RWPE1 (cell line): ENCODE measurements around the gene SETBP1.

Experiments
- CTCF ChIA-PET: fragments of 350-600 bp; sonication (Branson Sonifier 250); formaldehyde crosslinking; extraction: SDS; loops from one replicate; lab custom pipeline; 2021; lab: Yijun Ruan, JAX
- POLR2A ChIA-PET: fragments of 400-600 bp; formaldehyde crosslinking; extraction: SDS; loops from one replicate; lab custom pipeline; 2020; ENCODE audit warnings: antibody characterized with exemption; ENCODE audit not compliant: low non-redundant PET; lab: Yijun Ruan, JAX
- DNase-seq: peaks from one replicate; pipeline ENCODE4 v3.0.0; 2012; ENCODE audit warnings: low spot score
- H3K27ac ChIP-seq: fragments of 450-650 bp; 2 replicates; pipeline ENCODE4 v1.5.1; 2017
- TF ChIP-seq, protein P1 (sequence below): fragments of 450-650 bp; conservative IDR thresholded peaks from 2 replicates; pipeline ENCODE4 v1.5.1; 2017; ENCODE audit warnings: low read depth, mild to moderate bottlenecking

Gene SETBP1

DNA sequence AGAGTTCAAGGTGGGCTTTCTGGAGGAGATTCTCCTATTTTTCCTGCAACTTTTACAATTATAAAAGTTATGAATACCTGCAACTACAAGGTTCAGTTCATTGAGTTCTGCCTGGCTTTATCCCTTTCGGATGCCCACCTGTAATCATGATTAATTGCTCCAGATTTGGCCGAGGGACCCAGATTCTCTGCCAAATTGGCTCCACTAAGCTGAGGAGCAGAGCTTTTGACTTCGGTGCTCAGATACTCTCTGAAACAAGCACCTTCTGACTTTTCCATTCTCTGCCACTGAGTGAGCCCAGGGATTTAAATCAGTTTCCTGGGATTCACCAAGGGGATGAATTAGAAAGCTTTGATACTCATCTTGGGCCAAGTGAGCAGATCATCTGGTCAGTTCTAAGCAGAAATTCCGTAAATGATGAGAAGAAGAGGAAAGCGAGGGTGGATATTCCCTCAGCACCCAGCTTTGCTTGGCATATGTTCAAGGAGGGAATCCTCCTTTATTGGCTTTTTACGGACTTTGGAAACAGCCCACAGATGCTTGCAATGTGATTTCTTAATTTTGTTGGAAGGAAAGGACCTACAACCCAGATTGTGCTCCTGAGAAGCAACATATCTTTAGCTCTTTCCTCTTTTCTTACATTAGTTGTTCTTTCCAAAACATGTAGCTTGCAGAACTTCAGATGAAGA lies 179.2 kb downstream of the SETBP1 start:
- CTCF ChIA-PET = no interaction called here
- no peak for DNase-seq

DNA sequence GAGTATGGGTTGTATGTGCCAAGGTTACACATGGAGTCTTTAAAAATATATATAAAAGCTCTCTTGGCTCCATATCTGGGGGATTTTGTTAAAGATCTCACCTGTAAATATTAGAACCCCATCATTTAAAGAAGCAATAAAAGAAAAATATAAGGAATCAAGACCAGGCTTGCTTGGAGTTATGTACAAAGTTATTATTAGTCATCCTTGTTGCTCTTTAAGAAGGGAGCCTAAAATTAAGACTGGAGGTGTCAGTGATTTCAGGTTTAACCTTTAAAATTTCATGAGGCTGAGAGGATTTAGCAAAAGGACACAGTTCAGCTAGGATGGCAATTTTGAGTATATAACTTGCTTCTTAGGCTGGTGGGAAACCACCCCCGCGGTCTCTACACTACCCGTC lies 181.4 kb downstream of the SETBP1 start:
- no peak for DNase-seq
- H3K27ac ChIP-seq = no peak overlapping the region
- TF ChIP-seq, protein P1, sequence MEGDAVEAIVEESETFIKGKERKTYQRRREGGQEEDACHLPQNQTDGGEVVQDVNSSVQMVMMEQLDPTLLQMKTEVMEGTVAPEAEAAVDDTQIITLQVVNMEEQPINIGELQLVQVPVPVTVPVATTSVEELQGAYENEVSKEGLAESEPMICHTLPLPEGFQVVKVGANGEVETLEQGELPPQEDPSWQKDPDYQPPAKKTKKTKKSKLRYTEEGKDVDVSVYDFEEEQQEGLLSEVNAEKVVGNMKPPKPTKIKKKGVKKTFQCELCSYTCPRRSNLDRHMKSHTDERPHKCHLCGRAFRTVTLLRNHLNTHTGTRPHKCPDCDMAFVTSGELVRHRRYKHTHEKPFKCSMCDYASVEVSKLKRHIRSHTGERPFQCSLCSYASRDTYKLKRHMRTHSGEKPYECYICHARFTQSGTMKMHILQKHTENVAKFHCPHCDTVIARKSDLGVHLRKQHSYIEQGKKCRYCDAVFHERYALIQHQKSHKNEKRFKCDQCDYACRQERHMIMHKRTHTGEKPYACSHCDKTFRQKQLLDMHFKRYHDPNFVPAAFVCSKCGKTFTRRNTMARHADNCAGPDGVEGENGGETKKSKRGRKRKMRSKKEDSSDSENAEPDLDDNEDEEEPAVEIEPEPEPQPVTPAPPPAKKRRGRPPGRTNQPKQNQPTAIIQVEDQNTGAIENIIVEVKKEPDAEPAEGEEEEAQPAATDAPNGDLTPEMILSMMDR = no peak
- ChIA-PET POLR2A (no interaction called here), CTCF (interaction anchor here (0.6 kb wide), 1 partner anchor 154 kb away, joined by 3 read pairs; no protein-coding TSS in a partner anchor)

More for the DNA sequence above, 179.2 kb downstream of the SETBP1 start:
- TF ChIP-seq, protein P1 = no peak
- POLR2A ChIA-PET = no interaction called here
- no peak overlapping the region for H3K27ac ChIP-seq

DNA sequence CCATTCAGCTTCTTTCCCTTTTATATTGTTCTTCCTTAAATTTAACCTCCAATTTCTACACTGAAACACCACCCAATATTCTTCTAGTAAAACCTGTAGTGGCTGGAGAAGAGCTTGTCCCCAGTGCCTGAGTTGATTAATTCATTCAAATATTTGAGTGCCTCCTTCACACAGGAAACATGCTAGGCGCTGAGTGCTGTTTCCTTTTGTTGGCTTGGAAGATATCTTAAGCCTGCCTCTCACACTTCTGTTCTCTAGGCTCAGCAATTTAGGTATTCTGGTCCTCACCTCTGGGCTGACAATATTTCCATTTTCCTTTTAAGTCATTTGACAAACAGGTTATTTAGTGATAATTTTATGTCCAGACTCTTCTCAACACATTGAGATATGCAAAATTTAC lies 185.4 kb downstream of the SETBP1 start:
- TF ChIP-seq, protein P1 = no peak
- DNase-seq = no peak
- POLR2A ChIA-PET = no interaction called here
- CTCF ChIA-PET = no interaction called here
- no peak overlapping the region for H3K27ac ChIP-seq

DNA sequence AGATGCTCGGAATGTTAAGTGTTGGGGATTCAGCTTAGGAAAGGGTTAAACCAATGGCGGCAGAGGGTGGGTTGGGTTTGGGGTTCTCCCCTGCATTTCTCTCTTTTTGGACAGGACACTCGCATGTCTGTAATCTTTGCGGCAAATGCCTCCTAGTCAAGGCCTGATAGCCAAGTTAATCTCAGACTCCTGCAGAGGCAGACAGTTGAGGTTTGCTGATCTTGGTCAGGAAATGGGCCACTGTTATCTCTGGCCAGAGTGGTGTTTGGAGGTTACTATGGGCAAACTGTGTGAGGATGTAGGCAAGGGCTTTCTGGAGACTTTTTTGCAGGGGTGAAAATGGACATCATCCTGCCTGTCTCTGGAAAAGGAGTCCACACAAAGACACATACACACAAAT lies 188.8 kb downstream of the SETBP1 start:
- TF ChIP-seq, protein P1 = no peak
- ChIA-PET CTCF (no interaction called here), POLR2A (no interaction called here)
- no peak for DNase-seq
- H3K27ac ChIP-seq = no peak overlapping the region

DNA sequence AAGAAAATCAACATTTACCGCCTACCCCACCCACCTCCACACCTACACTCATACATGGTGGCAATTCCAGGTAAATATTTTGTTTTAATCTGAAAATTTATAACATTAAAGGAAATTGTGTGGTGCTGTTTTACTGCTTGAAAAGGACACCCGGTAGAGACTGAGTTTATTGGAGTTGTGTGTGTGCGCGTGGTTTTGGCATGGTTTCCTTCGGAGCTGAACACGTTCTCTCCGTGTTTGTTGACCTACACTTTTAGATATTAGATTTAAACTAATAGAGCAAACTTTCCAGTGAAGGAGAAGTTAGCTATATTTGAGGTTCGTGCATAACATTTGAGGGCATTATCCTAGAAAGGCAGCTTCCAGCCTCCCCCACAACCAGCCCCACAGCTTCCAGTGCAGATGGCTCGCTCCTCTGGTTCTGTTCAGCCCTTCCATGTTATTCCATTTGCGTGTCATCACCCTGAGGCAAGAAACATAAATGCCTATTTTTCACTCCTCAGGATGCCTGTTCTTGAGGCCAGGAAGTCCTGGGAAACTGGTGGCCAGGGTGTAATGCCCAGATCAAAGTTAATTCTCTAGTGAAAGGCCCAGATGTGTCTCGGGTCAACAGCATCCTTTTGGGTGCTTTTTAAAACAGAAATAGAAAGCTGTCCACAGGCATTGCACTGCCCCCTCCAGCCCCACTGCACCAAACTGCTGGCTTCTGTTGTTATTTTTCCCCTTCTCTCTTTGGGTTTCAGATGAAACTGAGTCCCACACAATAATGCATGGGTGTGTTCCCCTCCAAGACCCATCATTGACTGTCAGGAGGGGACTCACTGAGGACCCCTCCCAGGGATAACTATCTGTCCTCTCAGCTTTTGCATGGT lies 190.2 kb downstream of the SETBP1 start:
- ChIA-PET POLR2A (no interaction called here), CTCF (no interaction called here)
- TF ChIP-seq, protein P1 = no peak
- DNase-seq = no peak
- no peak overlapping the region for H3K27ac ChIP-seq

DNA sequence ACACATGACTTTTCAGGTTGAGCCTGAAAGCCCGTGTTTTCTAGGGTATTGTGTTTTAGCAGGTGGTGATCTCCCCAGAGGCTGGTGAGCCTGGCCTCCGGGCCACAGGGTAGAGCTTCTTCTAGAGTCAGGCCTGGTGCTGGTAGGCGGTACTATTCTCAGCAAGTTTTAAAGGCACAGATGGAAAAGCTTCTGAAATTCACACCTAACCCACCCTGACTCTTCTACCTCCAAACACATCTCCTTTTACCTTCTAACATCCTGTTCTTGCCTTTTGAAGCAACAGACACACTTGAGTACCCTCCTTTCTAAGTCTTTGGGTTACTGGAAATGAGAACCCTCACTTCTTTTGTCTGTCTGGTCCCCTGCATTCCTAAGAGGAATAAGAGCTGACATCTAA lies 191.1 kb downstream of the SETBP1 start:
- POLR2A ChIA-PET = no interaction called here
- H3K27ac ChIP-seq = no peak overlapping the region
- DNase-seq = no peak
- TF ChIP-seq, protein P1 = no peak
- CTCF ChIA-PET = no interaction called here
